NB4 (cell line): Measurements from ENCODE around the gene TBX10.
"Not testable (repeated sequence)": the region's sequence is repeated elsewhere in the genome, so short reads cannot be mapped to it uniquely, and the experiment has no call there.

Experiments
- DNase-seq: peaks from one replicate; pipeline ENCODE4 v3.0.0; 2010; ENCODE audit warnings: low read depth
- H3K4me3 ChIP-seq: one replicate; pipeline ENCODE4 v1.5.1; 2011; ENCODE audit warnings: mild to moderate bottlenecking, low read depth, low read length, moderate library complexity
- MYC ChIP-seq: IDR thresholded peaks from 2 replicates; pipeline ENCODE4 v1.6.1; 2011; ENCODE audit warnings: low read depth, low read length
- POLR2A ChIP-seq: IDR thresholded peaks from 2 replicates; pipeline ENCODE4 v1.6.1; 2011; ENCODE audit warnings: mild to moderate bottlenecking; ENCODE audit not compliant: insufficient read length; ENCODE audit errors: extremely low read depth
- TF ChIP-seq, protein P1 (sequence below): IDR thresholded peaks from 2 replicates; pipeline ENCODE4 v1.6.1; 2011; ENCODE audit warnings: low read depth, low read length
- TF ChIP-seq, protein P2 (sequence below): IDR thresholded peaks from one replicate; pipeline ENCODE4 v1.5.1; 2012; ENCODE audit warnings: low read depth, low read length

TBX10 gene

DNA sequence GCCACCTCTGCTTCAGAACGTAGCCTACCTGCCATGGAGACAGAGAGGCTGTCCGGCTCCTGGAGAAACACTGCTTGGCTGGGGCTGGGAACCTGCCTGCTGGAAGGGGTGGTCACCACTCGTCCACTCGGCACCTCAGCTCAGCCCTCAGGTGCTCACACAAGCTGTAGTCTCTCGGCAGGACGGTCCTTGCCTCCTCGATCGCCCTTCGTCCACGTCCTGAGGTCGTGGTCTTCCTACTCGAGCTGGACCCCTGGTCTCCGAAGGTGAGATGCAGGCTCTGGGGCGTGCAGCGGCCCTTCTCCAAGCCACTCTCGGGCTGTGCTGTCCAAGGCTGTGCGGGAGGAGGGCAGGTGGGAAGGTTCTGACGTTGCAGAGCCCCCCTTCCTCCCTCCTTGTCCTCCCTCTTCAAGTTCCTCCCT is at the start of gene TBX10:
Gene TBX10 (minus strand): TSS at position 326 of the 422 bp plus-strand sequence. CDS start 291 bp downstream, at position 35.
- DNase-seq, result no peak
- TF ChIP-seq, protein P1, sequence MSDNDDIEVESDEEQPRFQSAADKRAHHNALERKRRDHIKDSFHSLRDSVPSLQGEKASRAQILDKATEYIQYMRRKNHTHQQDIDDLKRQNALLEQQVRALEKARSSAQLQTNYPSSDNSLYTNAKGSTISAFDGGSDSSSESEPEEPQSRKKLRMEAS, result no peak
- TF ChIP-seq POLR2A (no peak), MYC (no peak)
- TF ChIP-seq, protein P2, sequence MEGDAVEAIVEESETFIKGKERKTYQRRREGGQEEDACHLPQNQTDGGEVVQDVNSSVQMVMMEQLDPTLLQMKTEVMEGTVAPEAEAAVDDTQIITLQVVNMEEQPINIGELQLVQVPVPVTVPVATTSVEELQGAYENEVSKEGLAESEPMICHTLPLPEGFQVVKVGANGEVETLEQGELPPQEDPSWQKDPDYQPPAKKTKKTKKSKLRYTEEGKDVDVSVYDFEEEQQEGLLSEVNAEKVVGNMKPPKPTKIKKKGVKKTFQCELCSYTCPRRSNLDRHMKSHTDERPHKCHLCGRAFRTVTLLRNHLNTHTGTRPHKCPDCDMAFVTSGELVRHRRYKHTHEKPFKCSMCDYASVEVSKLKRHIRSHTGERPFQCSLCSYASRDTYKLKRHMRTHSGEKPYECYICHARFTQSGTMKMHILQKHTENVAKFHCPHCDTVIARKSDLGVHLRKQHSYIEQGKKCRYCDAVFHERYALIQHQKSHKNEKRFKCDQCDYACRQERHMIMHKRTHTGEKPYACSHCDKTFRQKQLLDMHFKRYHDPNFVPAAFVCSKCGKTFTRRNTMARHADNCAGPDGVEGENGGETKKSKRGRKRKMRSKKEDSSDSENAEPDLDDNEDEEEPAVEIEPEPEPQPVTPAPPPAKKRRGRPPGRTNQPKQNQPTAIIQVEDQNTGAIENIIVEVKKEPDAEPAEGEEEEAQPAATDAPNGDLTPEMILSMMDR, result no peak
- no peak within 1 kb of the TSS for H3K4me3 ChIP-seq

DNA sequence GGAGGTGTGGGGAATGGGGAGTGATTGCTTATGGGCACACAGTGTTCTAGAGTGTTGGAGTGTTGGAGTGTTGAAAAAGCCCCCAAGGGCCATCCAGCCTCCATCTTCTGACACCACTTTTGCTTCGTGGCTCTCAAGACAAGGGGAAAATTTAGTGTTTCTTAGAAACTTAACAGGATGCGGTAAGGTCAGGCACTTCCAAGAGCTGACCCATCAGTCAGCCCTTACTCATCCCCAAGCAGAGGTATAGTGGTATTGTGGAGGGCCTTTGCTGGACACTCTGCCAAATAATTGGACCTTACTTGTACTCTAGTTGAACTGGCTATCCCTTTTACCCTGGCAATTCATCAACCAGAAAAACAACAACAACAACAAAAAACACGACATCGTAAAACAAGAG is 49.6 kb upstream of the TBX10 start:
- no peak for DNase-seq
- TF ChIP-seq MYC (no peak), POLR2A (no peak)
- TF ChIP-seq, protein P2, result no peak
- TF ChIP-seq, protein P1, result no peak
- no peak overlapping the region for H3K4me3 ChIP-seq

DNA sequence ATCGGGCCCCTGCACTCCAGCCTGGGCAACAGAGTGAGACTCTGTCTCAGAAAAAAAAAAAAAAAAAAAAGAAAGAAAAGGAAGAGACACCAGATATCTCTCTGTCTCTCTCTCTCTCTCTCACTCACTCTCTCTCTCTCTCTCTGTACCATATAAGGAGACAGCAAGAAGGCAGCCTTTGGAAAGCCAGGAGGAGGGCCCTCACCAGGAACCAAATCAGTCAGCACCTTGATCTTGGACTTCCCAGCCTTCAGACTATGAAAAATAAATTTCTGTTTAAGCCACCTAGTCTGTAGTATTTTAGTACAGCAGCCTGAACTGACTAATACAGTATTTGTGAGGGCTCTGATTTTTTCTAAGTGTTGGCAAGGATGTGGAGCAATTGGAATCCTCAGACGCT is 48.4 kb upstream of the TBX10 start:
- TF ChIP-seq, protein P2, result no peak
- TF ChIP-seq POLR2A (no peak), MYC (no peak)
- TF ChIP-seq, protein P1, result no peak
- H3K4me3 ChIP-seq, result no peak overlapping the region
- DNase-seq, result no peak

DNA sequence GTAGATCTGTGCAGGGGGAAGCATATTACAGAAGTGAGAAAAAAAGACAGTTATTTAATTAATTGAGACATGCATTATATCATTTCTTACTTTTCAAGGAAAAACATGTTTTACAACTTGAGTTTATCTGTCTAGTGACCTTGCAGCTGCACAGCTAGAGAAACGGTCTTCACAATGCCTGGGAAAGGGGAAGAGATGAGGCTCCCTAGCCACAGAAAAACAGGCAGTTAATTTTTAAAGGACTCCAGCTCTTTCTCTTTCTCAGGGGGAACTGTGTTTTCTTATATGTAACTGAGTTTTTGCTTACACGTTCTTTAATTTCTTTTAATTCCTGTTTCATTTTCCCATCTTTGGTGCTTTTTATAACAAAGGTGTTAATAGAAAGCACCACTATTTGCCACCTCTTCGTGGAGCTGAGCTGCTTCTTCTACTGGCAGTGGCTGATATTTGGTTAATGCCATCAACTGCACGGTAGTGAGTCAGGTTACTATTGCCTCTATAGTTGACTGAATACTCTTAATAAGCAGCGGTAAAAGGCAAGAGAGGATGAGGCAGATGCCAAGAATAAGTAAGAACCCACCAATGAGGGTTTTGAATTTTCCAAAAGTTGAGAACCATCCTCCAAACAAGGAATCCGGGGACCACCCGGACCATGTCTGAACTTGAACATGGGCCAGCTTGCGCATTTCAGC is 46.2 kb upstream of the TBX10 start:
- H3K4me3 ChIP-seq, result not testable (repeated sequence)

DNA sequence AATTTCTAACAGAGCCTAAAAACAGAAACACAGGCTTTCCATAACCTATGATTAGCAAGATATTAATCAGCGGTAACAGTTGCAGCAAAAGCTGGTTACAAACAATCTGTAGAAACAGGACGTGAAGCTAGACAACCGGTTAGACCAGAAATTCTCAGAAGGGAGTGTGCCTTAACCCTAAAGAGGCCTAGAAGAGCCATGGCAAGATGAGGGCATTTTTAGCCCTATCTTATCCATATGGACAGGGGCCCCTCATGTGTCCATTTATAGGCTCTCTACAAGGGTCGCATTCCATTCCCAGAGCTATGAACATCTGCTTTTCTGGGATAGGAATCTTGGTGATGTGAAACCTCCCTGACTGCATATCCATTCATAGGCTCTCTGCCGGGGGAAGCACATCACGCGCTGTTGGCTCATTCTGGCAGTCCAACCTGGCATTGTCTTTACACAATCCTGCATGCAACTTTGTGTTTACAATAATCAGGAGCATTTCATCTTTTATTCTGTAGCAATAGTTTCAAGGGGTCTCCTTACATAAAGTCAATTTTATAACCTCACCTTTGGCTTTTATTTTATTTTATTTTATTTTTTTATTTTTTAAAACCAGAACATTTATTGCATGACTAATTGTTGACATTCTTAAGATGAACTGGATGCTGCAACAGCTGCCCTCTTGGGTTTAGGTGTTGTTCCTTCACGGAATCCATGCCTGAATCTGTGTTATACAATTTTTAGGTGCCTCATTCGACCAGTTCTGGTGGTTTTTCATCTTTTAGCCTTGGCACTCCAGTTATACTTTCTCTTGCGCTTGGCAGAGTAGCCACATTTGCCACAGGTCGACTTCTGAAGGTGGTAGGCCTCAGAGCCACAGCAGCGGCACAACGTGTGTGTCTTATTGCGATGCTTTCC is 42.8 kb upstream of the TBX10 start:
- not testable (repeated sequence) for H3K4me3 ChIP-seq, DNase-seq

More for the DNA sequence above, 46.2 kb upstream of the TBX10 start:
- DNase-seq, result peak; percentile 75

DNA sequence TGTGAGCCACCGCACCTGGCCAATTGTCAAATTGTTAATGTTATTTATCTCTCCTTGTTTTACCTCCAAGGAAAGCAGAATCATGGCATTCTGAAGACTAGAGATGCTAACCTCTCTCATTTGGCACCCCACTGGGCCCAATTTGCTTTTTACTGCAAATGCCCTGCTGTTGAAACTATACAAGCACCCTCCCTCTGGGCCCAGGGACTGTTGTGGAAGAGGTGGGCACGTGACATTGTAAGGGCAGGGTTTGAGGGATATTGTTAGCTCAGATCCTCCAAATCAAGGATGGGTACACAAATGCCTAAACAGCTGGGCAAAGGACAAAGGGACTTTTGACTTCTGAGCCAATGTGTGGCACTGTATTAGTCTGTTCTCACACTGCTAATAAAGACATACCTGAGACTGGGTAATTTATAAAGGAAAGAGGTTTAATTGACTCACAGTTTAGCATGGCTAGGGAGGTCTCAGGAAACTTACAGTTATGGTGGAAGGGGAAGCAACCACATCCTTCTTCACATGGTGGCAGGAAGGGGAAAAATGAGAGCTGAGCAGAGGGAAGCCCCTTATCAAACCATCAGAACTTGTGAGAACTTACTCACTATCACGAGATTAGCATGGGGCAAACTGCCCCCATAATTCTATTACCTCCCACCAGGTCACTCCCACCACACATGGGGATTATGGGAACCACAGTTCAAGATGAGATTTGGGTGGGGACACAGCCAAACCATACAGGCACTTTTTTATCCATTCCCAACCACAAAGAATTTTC is 41.3 kb upstream of the TBX10 start:
- no peak overlapping the region for H3K4me3 ChIP-seq
- TF ChIP-seq, protein P2, result no peak
- no peak for TF ChIP-seq POLR2A
- TF ChIP-seq, protein P1, result no peak
- DNase-seq, result no peak
